Activated CD4-positive, alpha-beta memory T cell treated with anti-CD3 and anti-CD28 coated beads, Interleukin-2, amount 10 ng/mL, durations not matched to agents 7 days and 5 days (primary cell): ENCODE data around the gene OTUD5. TPM values are rescaled to one million over a fixed set of nuclear protein-coding genes. Genes with fewer than 3 reads are reported as not detected.
A peak's percentile ranks its signal among the peaks of the same experiment; 100 is the strongest.

Source experiments
- CTCF ChIA-PET: fragments of 350-600 bp; sonication (Branson Sonifier 250); formaldehyde crosslinking; loops from one replicate; lab custom pipeline; 2021; ENCODE audit warnings: antibody characterized with exemption, inconsistent platforms; lab: Charles Lee
- POLR2A ChIA-PET: fragments of 350-600 bp; sonication (Branson Sonifier 250); formaldehyde crosslinking; loops from one replicate; lab custom pipeline; 2021; ENCODE audit warnings: antibody characterized with exemption; lab: Charles Lee
- DNase-seq: peaks from one replicate; pipeline ENCODE4 v3.0.0-alpha.2; 2020
- H3K27ac Mint-ChIP-seq: one replicate; pipeline ENCODE4 v1.8.0; 2021; ENCODE audit warnings: mild to moderate bottlenecking, mixed read lengths
- H3K27me3 Mint-ChIP-seq: one replicate; pipeline ENCODE4 v1.8.0; 2021; ENCODE audit warnings: mixed read lengths
- H3K36me3 Mint-ChIP-seq: one replicate; pipeline ENCODE4 v1.8.0; 2021; ENCODE audit warnings: low read depth, mixed read lengths
- H3K4me1 Mint-ChIP-seq: one replicate; pipeline ENCODE4 v1.8.0; 2021; ENCODE audit warnings: mixed read lengths
- H3K4me3 Mint-ChIP-seq: one replicate; pipeline ENCODE4 v1.8.0; 2021; ENCODE audit warnings: mild to moderate bottlenecking, mixed read lengths
- H3K9me3 Mint-ChIP-seq: one replicate; pipeline ENCODE4 v1.8.0; 2021; ENCODE audit warnings: mixed read lengths
- total RNA-seq, 2 experiments: library from RNA; stranded (reverse); gene quantifications; one replicate each; pipeline ENCODE4 v1.2.3, GENCODE V29; 2021

OTUD5 gene
- total RNA-seq, 2 experiments from 2014 or later, result 63.2 to 63.7 TPM

GRCh38 chrX:48940404-48940955, 16.9 kb downstream of the OTUD5 start:
- Mint-ChIP-seq H3K4me3 (peak overlapping the region; percentile 70), H3K27ac (peak overlapping the region; percentile 99), H3K9me3 (no peaks in the 10 kb centered on the region), H3K27me3 (no peaks in the 10 kb centered on the region), H3K4me1 (peaks cover 85% of the 10 kb centered on the region), H3K36me3 (peaks cover 42% of the 10 kb centered on the region)
- peak; percentile 40 for DNase-seq
- ChIA-PET CTCF (interaction anchor here (0.8 to 2.4 kb wide), 6 partner anchors 13 to 29 kb away, joined by 3 to 10 read pairs (median 4); partner anchors contain the start of gene SLC35A2), POLR2A (interaction anchor here (1.1 to 12.8 kb wide), 11 partner anchors 9 to 328 kb away, joined by 3 to 415 read pairs (median 6); partner anchors contain the start of genes GRIPAP1, OTUD5, PIM2 and PQBP1)

- Mint-ChIP-seq H3K27me3 (no peaks in the 10 kb centered on the region), H3K9me3 (no peaks in the 10 kb centered on the region), H3K4me1 (peaks cover 93% of the 10 kb centered on the region), H3K36me3 (peaks cover 50% of the 10 kb centered on the region), H3K27ac (peak overlapping the region; percentile 99), H3K4me3 (peak overlapping the region; percentile 70)
- peak; percentile 37 for DNase-seq
- ChIA-PET CTCF (interaction anchor here (0.6 to 2.4 kb wide), 6 partner anchors 12 to 28 kb away, joined by 3 to 10 read pairs (median 4); partner anchors contain the start of gene SLC35A2), POLR2A (interaction anchor here (0.9 to 12.8 kb wide), 15 partner anchors 10 to 419 kb away, joined by 3 to 415 read pairs (median 6); partner anchors contain the start of genes GRIPAP1, OTUD5, PIM2 and PQBP1)
Measured at GRCh38 chrX:48939524-48940228, 17.7 kb downstream of the OTUD5 start.

GRCh38 chrX:48938721-48939425, 18.5 kb downstream of the OTUD5 start:
- ChIA-PET POLR2A (interaction anchor here (0.8 to 12.8 kb wide), 16 partner anchors 11 to 418 kb away, joined by 3 to 415 read pairs (median 6); partner anchors contain the start of genes GRIPAP1, OTUD5, PIM2 and PQBP1), CTCF (interaction anchor here (0.8 to 2.4 kb wide), 2 partner anchors 23 to 227 kb away, joined by 4 to 10 read pairs; no protein-coding TSS in a partner anchor)
- Mint-ChIP-seq H3K27me3 (no peaks in the 10 kb centered on the region), H3K4me3 (peak overlapping the region; percentile 70), H3K4me1 (peaks cover 94% of the 10 kb centered on the region), H3K36me3 (peaks cover 57% of the 10 kb centered on the region), H3K9me3 (no peaks in the 10 kb centered on the region), H3K27ac (peak overlapping the region; percentile 99)
- DNase-seq, result peak; percentile 77

- DNase-seq, result peak; percentile 93
- peak overlapping the region; percentile 99 for H3K27ac Mint-ChIP-seq
- CTCF ChIA-PET, result interaction anchor here (0.7 to 2.5 kb wide), 15 partner anchors 9 to 289 kb away, joined by 3 to 14 read pairs (median 5); partner anchors contain the start of genes HDAC6, PQBP1, SLC35A2 and TIMM17B
- peaks cover 52% of the 10 kb centered on the region for H3K36me3 Mint-ChIP-seq
- no peaks in the 10 kb centered on the region for H3K27me3 Mint-ChIP-seq
- H3K9me3 Mint-ChIP-seq, result no peaks in the 10 kb centered on the region
- H3K4me1 Mint-ChIP-seq, result peaks cover 87% of the 10 kb centered on the region
- POLR2A ChIA-PET, result interaction anchor here (0.8 to 12.8 kb wide), 16 partner anchors 9 to 336 kb away, joined by 3 to 415 read pairs (median 6); partner anchors contain the start of genes HDAC6, OTUD5, PIM2 and PQBP1
- peak overlapping the region; percentile 70 for H3K4me3 Mint-ChIP-seq
Measured at GRCh38 chrX:48937054-48937907, 20.1 kb downstream of the OTUD5 start.

GRCh38 chrX:48936429-48937053, 20.9 kb downstream of the OTUD5 start:
- Mint-ChIP-seq H3K9me3 (no peaks in the 10 kb centered on the region), H3K4me3 (peak overlapping the region; percentile 70), H3K4me1 (peaks cover 80% of the 10 kb centered on the region), H3K36me3 (peaks cover 48% of the 10 kb centered on the region), H3K27ac (peak overlapping the region; percentile 99), H3K27me3 (no peaks in the 10 kb centered on the region)
- CTCF ChIA-PET, result interaction anchor here (0.6 to 2.5 kb wide), 14 partner anchors 9 to 1518 kb away, joined by 3 to 14 read pairs (median 6); partner anchors contain the start of genes PQBP1, SLC35A2 and TIMM17B
- DNase-seq, result no peak
- POLR2A ChIA-PET, result interaction anchor here (0.8 to 12.8 kb wide), 10 partner anchors 11 to 337 kb away, joined by 3 to 415 read pairs (median 6); partner anchors contain the start of genes HDAC6, OTUD5, PIM2 and PQBP1

- Mint-ChIP-seq H3K27me3 (no peaks in the 10 kb centered on the region), H3K4me1 (peaks cover 73% of the 10 kb centered on the region), H3K9me3 (no peaks in the 10 kb centered on the region), H3K27ac (peak overlapping the region; percentile 74), H3K36me3 (peaks cover 49% of the 10 kb centered on the region), H3K4me3 (no peak overlapping the region)
- ChIA-PET CTCF (interaction anchor here (1.0 kb wide), 1 partner anchor 11 kb away, joined by 3 read pairs; no protein-coding TSS in a partner anchor), POLR2A (interaction anchor here (0.9 to 11.9 kb wide), 3 partner anchors 10 to 19 kb away, joined by 3 to 415 read pairs (median 4); partner anchors contain the start of genes PIM2 and SLC35A2)
- DNase-seq, result no peak
Measured at GRCh38 chrX:48935301-48935670, 22.1 kb downstream of the OTUD5 start.

GRCh38 chrX:48934581-48935300, 22.7 kb downstream of the OTUD5 start:
- H3K9me3 Mint-ChIP-seq, result no peaks in the 10 kb centered on the region
- H3K4me3 Mint-ChIP-seq, result peak overlapping the region; percentile 43
- peak overlapping the region; percentile 74 for H3K27ac Mint-ChIP-seq
- H3K36me3 Mint-ChIP-seq, result peaks cover 52% of the 10 kb centered on the region
- peaks cover 69% of the 10 kb centered on the region for H3K4me1 Mint-ChIP-seq
- POLR2A ChIA-PET, result interaction anchor here (0.9 to 2.7 kb wide), 3 partner anchors 9 to 15 kb away, joined by 3 to 9 read pairs (median 4); no protein-coding TSS in a partner anchor
- H3K27me3 Mint-ChIP-seq, result no peaks in the 10 kb centered on the region
- CTCF ChIA-PET, result interaction anchor here (1.0 kb wide), 1 partner anchor 12 kb away, joined by 3 read pairs; no protein-coding TSS in a partner anchor
- peak; percentile 41 for DNase-seq

GRCh38 chrX:48933757-48934156, 23.6 kb downstream of the OTUD5 start:
- Mint-ChIP-seq H3K9me3 (no peaks in the 10 kb centered on the region), H3K27ac (peak overlapping the region; percentile 74), H3K4me3 (no peak overlapping the region), H3K4me1 (peaks cover 60% of the 10 kb centered on the region), H3K27me3 (no peaks in the 10 kb centered on the region), H3K36me3 (peaks cover 52% of the 10 kb centered on the region)
- DNase-seq, result no peak
- ChIA-PET POLR2A (interaction anchor here (1.5 to 2.7 kb wide), 3 partner anchors 8 to 14 kb away, joined by 3 to 9 read pairs (median 3); no protein-coding TSS in a partner anchor), CTCF (no interaction called here)

GRCh38 chrX:48927736-48928382, 29.5 kb downstream of the OTUD5 start:
- no peaks in the 10 kb centered on the region for H3K9me3 Mint-ChIP-seq
- H3K4me1 Mint-ChIP-seq, result peaks cover 33% of the 10 kb centered on the region
- no peak for DNase-seq
- no peaks in the 10 kb centered on the region for H3K27me3 Mint-ChIP-seq
- peaks cover 43% of the 10 kb centered on the region for H3K36me3 Mint-ChIP-seq
- POLR2A ChIA-PET, result interaction anchor here (1.1 to 1.6 kb wide), 4 partner anchors 8 to 25 kb away, joined by 3 to 7 read pairs (median 4); no protein-coding TSS in a partner anchor
- CTCF ChIA-PET, result interaction anchor here (0.9 to 2.5 kb wide), 2 partner anchors 9 to 12 kb away, joined by 3 to 7 read pairs; no protein-coding TSS in a partner anchor
- no peak overlapping the region for H3K27ac Mint-ChIP-seq
- H3K4me3 Mint-ChIP-seq, result no peak overlapping the region

GRCh38 chrX:48927123-48927522, 30.3 kb downstream of the OTUD5 start:
- POLR2A ChIA-PET, result interaction anchor here (1.1 to 1.6 kb wide), 4 partner anchors 8 to 26 kb away, joined by 3 to 7 read pairs (median 4); no protein-coding TSS in a partner anchor
- Mint-ChIP-seq H3K36me3 (peaks cover 44% of the 10 kb centered on the region), H3K4me3 (no peak overlapping the region), H3K27ac (no peak overlapping the region), H3K9me3 (no peaks in the 10 kb centered on the region), H3K4me1 (peaks cover 36% of the 10 kb centered on the region), H3K27me3 (no peaks in the 10 kb centered on the region)
- CTCF ChIA-PET, result interaction anchor here (0.9 to 2.5 kb wide), 2 partner anchors 10 to 13 kb away, joined by 3 to 7 read pairs; no protein-coding TSS in a partner anchor
- DNase-seq, result no peak
